CD4-positive, alpha-beta T cell treated with Interleukin-21 for 1 hour (primary cell): ENCODE data around the gene ACAP2.
"Not testable (repeated sequence)": the region's sequence is repeated elsewhere in the genome, so short reads cannot be mapped to it uniquely, and the experiment has no call there.

Experiments
- DNase-seq: peaks from one replicate; pipeline ENCODE4 v3.0.0-alpha.2; 2020

The ACAP2 gene

DNA sequence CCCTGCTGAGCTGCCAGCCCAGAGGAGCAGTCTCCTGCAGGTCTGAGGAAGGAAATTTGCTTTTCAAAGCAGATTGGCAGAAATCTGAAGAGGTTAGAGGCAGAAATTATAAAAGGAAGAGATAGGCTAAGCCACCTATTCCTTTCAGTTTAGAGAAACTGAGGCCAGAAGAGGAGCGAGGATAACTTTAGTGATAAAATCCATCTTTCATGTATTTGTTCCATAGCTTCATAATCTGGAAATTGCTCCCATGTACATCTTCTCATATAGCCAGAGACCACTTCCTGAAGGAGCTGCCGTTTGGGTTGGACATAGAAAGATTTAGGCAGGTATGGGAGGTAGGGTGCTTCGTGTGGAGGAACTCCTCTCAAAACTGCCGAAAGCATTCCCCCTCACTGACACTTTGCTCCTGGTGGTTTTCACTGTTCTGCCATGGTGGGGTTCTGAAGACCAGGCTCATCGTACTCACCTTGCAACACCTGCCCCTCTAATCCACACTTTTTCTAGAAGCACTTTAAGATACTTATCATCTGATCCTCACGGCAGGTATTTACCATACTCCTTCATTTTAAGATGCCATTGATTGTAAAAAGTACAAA, 670 bp upstream of the ACAP2 start:
- DNase-seq, result no peak

DNA sequence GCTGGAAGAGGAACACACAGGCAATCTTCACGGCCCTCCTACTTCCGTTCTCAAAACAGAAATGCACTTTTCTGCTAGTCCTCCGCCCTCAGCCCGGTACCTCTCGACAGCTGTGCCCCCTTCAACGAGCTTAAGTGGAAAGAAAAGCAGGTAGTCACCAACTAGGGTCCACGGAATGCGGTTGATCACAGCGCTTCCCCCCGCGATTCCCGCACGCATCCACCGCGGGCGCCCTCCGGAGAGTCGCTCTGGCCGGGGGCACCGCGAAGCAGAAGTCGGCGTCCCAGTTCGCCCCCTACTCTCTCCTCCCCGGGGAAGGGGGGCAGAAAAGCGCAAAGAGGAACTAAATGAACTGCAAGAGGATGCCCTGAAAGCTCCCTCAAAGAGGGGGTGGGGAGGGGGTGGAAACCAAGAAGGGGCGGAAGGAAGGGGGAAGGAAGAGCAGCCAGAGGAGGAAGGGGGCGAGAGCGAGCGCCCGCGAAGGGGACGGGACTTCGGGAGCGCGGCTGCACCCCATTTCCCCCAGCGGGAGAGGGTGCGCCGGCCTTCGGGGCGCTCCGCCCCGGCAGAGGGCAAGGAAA, 738 bp downstream of the ACAP2 start:
- peak; percentile 59 for DNase-seq

DNA sequence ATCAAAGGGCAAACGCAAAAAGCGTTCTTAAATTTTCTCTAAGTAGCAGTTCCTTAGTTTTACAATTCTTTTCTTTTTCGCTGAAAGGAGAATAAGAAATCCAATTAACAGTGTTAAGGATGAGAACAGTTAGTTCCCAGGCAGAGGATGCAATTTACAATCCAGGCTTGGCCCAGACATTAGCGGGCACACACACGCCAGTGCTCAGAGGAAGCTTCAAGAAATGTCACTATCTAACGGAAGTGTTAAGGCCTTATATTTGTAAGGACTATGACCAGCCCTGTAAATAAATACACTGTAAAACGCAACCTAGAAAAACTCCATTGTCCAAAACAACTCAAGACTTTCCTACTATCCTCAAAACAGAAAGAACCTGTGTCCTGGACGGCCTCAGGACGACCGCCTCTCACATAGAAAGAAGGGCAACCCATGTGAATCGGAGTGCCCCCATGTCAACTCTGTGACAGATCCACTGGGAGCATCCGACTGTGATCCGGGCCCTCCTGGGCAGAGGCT, 1.3 kb downstream of the ACAP2 start:
- DNase-seq, result no peak

- no peak for DNase-seq
Observed at GRCh38 chr3:195441051-195441450, 1.8 kb downstream of the ACAP2 start.

DNA sequence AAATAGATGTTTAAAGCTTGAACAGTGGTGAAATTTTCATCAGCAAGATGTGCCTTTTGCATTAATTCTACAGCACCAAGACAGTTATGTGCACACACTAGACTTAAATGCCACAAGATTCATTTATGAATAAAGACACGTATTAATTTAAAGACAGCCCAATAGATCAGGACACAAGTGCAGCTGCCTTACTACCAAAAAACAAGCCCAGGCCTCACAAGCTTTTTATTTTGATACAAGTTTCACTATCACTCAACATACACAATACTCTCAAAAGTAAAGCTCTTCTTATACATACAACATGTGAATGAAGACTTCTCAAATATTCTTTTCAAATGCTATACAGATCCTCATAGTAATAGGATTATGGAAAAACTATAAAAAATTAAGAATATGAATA, 2.4 kb downstream of the ACAP2 start:
- DNase-seq, result no peak

GRCh38 chr3:195438371-195438770, 4.4 kb downstream of the ACAP2 start:
- no peak for DNase-seq

- no peak for DNase-seq
Observed at GRCh38 chr3:195425849-195426248, 17.0 kb downstream of the ACAP2 start.

DNA sequence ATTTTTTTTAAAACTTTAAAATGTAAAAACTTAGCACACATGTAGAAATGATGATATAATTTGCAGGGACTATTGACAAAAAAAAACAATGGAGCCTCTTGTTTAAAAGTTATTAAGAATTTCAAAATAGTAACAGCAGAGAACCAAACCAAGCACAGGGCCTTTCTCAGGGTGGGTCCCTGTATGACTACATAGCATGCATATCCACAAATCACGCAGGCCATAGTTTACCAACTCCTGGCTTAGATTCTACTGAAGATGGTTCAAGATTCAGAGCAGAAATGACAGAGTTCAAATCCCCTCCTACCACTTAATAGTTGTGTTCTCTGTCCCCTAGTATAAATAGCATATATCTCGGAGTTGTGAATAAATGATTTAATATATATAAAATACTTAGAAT, 19.0 kb downstream of the ACAP2 start:
- DNase-seq, result no peak

GRCh38 chr3:195421400-195421799, 21.4 kb downstream of the ACAP2 start:
- DNase-seq, result no peak

- no peak for DNase-seq
Observed at GRCh38 chr3:195416795-195417194, 26.0 kb downstream of the ACAP2 start.

DNA sequence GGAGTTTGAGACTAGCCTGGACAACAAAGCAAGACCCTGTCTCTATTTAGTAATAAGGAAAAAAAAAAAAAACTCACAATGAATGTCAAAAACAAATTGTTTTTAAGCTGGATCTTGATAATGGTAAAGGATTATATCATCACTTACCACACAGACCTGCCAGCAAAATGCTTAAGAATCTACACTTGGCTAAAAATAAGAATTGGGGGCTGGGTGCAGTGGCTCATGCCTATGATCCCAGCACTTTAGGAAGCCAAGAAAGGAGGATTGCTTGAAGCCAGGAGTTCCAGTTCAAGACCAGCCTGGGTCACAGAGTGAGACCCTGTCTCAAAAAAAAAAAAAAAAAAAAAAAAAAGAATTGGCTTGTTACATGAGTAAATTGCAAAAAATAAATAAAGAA, 31.0 kb downstream of the ACAP2 start:
- DNase-seq, result no peak

DNA sequence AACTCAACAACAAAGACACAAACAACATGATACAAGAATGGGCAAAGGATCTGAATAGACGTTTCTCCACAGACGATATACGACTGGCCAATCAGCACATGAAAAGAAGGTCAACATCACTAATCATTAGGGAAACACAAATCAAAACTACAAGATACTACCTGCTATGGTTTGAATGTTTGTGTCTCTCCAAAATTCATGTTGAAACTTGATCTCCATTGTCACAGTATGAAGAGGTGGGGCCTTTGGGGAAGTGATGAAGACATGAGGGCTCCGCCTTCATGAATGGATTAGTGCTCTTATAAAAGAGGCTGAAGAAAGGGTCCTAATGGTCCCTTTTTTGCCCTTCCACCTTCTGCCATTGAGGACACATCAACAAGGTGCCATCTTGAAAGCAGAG, 32.3 kb downstream of the ACAP2 start:
- no peak for DNase-seq

- no peak for DNase-seq
Observed at GRCh38 chr3:195407531-195408409, 35.0 kb downstream of the ACAP2 start.

DNA sequence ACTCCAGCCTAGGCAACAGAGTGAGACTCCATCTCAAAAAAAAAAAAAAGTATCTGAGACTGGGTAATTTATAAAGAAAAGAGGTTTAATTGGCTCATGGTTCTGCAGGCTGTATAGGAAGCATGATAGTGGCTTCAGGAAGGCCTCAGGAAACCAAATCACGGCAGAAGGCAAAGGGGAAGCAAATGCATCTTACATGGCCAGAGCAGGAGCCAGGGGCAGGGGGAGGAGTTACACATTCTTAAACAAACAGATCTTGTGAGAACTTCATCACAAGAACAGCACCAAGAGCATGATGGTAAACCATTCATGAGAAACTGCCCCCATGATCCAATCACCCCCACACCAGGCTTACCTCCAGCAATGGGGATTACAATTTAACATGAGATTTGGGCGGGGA, 37.2 kb downstream of the ACAP2 start:
- no peak for DNase-seq

DNA sequence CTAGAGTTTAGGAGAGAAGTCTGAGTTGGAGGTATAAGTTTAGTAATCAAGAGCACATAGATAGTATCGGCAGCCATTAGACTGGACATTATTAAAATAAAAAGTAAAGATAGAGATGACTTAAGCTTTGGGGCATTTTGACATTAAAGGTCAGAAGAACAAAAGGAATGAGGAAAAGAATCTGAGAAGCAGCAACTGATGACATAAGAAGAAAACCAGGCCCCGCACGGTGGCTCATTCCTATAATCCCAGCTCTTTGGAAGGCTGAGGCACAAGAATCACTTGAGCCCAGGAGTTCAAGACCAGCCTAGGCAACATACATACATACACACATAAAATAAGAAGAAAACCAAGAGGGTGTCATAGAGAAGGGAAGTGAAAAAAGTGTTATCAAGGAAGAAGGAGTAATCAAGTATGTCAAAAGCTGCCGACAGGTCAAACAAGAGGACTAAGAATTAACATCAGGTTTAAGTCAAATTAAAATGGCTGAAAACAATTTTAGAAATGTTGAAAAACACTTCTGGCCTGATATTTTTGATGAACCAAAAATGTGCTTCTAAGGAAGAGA, 38.9 kb downstream of the ACAP2 start:
- DNase-seq, result no peak

GRCh38 chr3:195403244-195403643, 39.6 kb downstream of the ACAP2 start:
- DNase-seq, result no peak

DNA sequence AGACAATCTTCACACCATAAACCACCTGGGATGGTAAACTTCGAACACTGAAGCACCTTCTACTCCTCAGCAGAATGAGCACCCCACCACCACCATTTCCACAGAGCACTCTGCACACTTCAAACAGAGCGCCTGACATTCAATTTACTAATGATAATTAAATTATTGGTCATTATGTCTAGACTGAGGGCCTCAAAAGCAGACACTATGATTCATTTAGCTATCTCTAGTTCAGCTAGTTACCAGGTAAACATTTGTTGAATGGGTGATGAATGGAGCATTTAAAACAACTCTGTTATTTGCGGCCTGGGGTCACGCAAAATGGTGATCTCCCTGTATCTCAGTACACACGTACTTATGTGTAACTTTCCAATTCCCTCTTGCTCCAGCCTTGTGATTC, 40.9 kb downstream of the ACAP2 start:
- no peak for DNase-seq

DNA sequence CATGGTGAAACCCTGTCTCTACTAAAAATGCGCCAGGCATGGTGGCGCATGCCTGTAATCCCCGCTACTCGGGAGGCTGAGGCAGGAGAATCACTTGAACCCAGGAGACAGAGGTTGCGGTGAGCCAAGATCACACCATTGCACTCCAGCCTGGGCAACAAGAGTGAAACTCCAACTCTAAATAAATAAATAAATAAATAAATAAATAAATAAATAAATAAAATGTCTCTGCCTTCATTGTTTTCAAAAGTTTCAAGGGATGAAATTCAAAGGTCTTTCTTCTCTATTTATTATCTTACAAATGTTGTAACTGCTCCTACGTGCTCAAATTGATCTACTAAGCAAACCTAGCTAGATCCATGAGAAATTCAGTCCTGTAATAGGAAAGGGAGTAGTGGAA, 44.4 kb downstream of the ACAP2 start:
- DNase-seq, result not testable (repeated sequence)

DNA sequence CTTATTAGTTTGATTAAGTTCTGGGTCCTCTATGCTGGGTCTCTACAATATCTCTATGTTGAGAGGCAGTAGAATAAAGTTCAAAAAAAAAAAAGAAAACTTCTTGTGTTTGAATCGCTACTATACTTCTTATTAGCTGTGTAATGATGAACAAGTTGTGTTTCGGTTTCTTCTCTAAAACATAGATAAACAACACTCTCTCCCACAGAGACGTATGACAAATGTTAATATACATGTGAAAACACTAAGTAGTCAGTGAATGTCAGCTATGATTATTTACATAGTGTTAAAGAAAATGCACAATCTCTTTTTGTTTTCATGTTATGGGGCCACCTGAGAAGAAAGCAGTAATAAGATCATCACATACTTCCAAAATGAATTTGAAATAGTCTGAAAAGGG, 45.3 kb downstream of the ACAP2 start:
- DNase-seq, result no peak

GRCh38 chr3:195395208-195395816, 47.5 kb downstream of the ACAP2 start:
- DNase-seq, result no peak

DNA sequence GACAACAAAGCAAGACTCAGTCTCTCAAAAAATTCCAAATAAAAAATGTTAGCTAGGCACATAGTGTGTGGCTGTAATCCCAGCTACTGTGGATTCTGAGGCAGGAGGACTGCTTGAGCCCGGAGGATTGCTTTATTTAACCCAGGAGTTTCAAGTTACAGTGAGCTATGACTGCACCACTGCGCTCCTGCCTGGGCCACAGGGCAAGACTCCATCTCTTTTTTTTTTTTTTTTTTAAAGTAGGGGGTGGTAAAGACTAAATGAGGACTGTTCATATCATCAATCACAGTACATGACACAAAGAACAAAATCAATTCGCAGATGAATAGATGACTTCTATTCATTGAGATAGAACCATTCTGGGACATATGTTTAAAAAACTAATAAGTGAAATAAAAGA, 48.1 kb downstream of the ACAP2 start:
- no peak for DNase-seq

- no peak for DNase-seq
Observed at GRCh38 chr3:195394024-195394423, 48.8 kb downstream of the ACAP2 start.

DNA sequence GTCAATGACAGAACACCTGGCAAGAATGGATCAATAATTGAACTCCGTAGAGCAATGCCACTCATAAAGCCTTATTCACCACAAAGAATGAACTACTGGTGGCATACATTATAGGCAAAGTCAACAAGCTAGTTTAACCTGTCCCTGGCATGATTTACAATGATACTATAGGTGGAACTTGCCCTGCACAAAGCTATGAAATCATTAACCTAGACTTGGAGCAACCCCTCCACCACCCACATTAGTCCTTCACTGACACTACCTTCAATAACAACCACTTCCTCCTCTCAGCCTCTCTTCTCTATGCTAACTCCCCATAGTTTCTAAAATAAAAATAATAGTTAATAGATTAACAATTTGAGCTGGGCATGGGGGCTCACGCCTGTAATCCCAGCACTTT, 54.4 kb downstream of the ACAP2 start:
- DNase-seq, result no peak
